NCI-H1105 treated with DMSO at 0.1 percent for 48 hours (cell line): ENCODE results near the gene TECTB.

Experiments used
- DNase-seq: peaks from one replicate; lab custom pipeline; 2025; lab: John Stamatoyannopoulos, UW

TECTB gene

DNA sequence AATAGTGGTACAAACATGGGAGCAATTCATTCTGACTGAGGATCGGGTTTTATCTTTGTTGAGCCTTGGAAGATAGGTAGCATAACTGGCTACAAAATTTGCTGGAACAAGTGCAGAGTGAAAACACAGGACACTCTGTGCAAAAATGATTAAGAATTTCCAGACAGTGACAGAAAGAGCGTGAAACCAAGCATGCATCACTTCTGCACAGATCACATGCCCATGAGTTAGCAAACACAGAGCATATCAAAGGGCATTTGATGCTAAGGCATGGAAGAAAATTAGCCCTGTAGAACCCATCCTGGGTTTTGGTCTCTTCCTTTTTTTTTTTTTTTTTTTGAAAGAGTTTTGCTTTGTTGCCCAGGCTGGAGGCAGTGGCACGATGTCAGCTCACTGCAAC, 28.3 kb downstream of the TECTB start:
- DNase-seq: no peak

DNA sequence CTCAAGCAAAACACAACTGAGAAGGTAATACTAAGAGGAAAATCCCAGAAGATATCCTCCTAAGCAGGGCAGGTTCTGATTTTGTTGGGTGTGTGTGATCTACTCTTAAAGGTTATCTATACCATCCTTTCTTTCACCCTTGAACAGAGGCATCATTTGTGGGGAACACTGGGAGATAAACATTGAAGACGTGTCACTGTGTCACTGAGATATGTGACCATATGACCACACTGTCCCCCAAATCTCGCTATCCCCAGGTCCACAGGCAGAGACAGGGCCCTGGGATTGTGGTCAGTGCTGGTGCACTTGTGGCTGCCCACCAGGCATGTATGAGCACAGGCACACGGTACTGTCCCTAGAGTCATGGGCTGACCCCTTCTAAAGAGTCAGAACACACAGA, 30.0 kb downstream of the TECTB start:
- no peak for DNase-seq

DNA sequence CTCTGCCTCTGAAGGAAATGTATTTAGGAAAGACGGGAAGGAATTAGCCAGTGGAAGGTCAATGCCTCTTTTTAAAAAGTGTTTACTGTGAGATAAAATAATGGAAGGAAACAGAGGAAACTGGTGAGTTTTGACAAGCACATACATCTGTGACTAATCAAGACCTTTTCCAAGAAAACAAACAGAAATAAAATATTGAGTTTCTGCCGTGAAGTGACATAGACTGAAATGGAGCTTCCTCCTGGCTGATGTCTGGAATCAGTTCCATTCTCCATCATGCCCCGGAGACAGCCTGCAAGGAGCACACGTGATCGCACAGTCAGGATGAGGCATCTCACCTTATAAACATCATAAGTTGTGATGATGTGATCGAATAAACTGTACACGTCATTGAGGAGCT, 30.7 kb downstream of the TECTB start:
- DNase-seq: no peak

DNA sequence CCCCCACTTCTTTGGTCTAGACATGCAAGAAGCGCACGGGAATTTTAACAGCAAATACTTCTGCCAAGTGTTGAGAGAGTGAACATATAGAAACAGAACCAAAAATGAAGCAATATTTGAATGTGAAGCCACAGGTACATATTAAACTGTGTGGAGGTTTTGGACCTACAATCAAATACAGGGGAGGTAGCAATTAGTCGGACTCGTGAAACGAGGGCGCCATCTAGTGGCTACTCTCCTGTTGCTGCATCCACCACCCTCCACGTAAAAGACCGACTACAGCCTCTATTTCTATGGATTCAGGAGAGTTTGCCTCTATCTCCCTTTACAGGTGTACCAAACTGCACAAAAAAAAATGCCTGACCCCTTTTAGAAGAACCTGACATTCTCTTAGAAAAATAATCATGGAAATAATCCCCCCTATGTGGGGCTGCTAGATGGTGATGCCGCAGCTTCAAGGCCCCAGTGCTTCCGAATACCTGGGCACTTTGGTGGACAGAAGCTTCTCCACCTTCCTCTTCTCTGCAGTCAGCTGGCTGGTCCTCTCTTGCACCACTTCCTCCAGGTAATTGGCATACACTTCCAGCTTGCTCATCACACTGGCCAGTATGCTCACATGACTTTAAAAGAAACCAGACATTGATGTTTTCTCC, 31.7 kb downstream of the TECTB start:
- DNase-seq: peak; percentile 31

DNA sequence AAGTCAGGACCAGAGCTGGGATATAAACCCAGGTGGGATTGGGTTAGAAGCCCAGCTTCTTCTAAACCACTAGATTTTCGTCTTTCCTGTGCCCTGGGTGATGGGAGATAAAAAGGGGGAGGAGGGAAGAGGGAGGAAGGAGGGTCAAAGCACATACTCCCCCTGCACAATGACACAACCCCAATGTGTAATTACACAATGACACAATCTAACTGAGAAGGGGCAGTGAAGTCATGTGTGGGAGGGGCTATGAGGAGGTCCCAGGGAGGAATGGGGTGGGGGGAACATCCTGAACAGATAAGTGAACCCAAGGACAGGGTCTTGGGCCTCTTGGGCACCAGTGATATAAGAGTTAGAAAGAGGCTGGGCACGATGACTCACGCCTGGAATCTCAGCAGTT, 44.5 kb downstream of the TECTB start:
- DNase-seq: no peak

DNA sequence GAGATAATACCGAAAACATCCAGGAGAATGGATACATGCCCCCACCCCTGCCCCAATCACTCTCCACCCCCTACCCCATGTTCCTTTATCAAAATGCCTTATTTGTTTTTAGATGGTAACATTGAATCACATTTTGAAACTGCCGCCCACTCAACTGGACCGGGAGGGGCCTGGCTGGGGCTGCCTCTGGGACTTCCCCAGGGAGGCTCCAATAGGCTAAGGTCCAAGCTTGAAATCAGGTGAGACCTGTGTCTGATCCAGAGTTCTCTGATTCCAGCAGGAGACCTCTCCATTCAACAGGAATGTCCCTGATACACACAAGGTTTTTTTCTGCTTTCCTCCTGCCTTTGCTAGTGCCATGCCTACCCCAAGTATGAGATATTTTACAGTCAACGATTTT, 47.0 kb downstream of the TECTB start:
- no peak for DNase-seq

DNA sequence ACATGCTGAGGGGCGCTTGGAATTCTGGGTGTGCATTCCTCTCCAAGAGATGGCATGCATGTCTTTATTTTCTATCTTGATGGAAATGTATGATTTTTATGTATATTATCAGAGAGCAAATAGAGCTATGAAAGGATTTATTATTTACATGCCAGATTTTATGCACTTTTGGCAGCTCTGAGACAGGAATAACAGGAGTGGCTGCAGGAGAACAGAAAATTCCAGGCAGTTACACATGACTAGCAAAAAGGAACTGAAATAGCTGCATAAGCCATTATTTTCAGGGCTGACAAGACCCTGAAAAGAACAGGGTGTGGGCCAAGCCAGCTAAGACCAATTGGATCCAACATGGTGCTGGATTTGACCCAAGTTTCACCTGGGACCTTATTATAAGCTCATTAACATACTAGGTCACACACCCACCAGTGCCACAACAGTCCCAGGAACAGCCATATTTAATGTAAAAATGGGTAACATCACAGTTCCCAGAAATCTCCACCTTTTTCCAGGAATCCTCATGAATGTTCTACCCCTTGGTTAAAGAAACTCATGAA, 47.5 kb downstream of the TECTB start:
- DNase-seq: no peak

DNA sequence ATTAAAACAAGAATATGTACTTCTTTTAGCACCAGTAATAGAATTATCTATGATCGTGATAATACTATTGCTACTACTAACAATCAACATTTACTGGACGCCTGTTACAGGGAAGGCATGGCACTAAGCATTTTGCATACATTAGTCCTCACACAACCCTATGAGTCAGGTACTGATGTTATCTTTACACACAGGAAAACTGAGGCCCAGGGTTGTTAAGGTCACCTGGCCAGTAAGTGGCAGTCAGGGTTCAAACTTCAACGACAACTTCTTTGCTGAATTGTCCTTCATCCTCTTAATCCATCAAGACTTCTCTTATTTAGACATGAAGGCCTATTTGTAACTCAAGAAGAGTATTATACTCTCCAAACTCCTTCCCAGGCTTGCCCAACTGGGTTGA, 48.8 kb downstream of the TECTB start:
- DNase-seq: no peak

DNA sequence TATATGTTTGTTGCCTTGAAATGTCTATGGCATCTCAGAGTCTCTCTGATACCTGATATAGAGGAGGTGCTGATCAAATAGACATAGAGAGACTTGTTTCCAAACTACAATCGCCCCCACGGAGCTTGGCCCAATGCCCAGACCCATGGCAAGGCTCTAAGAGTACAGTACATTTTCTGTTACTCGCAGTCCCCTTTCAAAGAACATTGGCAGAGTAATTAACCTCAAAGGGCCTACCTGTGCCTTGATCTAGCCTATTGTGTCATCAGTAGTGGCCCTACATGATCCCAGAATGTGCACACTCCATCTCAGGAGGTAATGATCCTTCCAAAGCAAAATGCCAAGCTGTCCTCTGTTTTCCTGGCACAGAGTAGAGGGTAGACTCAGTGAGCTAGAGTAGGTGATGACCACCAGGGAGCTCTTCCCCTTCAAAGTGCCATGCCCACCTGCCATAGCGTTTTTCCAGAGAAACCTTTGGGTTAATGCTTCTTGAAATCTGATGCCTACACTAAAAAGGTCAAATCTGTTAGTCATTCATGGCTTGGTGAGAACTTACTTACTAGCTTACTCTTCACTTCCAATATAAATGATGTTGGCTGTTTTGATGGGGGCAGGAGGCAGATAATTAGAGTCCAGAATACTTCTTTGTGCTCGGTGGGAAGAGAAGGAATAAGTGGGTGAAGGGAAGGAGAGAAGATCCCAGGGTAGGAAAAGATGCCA, 49.5 kb downstream of the TECTB start:
- DNase-seq: peak; percentile 17

DNA sequence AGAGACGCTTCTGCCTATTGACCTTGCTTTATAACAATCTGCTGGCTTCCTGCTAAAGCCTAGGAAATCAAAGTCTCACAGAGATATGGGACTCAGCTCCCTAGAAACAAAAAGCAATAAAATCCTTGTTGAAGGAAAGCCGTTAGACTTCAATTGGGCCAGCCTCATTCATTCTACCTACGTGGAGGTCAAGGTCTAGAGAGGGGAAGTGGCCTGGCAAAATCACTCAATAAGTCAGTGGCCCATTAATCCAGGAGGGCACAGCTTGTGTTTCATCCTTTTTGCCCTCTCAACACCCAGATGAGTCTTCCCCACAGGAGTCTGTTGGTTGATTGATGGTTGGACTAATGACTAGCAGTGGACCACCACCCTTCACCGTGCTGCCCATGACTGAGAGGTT, 50.3 kb downstream of the TECTB start:
- DNase-seq: no peak

DNA sequence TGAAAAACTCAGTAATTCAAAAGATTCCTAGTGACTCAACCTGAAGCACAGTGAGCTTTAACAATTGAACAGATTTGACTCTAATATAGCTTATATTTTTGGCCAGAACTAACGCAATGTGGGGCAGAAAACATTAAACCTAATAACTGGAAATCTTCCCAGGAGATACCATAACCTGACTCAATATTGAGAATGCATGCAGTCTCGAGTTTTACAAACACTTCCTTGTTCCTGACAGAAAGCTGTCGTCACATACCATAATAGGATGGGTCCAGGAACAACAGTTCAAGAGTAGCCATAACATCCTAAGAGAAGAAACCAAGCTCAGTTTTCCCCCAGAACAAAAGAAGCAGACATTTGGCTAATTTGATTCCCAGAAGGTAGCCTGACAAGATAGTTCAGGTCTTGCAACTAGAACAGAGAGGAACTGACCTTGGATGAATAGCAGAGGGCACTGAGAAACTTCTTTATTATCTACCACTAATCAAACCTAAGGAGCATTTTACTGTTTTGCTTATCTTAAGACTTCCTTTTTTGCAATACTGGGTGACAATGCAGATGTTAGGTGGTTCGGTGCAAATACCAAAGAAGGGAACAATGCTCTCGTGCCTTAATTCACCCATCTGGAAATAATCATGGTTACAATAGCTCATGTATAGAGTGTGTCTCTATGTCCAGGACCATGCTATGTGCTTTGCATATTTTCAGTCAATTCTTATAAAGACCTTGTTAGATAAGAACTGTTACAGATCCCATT, 52.1 kb downstream of the TECTB start:
- DNase-seq: no peak

DNA sequence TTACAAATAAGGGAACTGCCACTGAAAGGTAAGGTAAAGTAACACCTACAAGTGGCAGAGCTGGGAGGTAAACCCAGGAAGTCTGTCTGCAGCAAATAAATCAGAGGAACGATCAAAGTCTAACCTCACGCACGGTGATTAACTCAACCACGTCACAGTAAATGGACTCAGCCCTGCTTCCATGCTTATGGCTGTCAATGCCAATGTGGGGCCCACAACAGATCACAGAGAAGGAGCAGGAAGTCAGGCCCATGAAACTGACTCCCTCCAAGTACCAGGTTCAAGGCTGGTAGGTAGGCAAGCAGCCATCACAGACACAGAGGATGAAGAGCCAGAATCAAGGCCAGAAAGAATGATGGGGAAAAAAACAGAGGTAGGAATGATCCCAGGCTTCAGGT, 52.7 kb downstream of the TECTB start:
- DNase-seq: no peak

DNA sequence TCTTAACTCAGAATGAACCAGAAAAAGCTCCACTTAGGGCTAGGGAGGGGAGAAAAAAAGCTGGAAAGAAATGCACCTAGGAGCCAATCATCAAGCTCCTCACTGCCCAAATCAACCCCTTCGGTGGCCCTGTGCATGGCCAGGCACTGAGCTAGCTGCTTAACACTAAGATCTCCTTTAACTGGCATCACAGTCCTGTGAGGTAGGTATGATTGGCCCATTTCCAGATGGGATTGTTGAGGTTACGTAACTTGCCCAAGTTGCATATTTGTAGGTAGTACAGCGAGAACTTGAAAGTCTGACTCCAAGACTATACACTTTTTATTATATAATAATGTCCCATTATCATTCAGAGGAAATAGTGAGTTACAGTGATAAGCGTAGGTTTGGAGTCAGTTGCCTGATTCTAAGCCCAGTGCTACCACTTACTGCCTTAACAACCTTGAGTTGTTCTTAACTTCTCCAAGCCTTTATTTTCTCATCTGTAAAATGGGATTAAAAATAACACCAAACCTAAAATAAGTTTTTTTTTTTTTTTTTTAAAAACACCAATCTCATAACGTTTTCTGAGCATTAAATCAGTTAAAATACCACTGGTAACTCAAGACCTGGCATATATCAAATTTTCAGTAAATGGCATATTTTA, 53.5 kb downstream of the TECTB start:
- DNase-seq: no peak

DNA sequence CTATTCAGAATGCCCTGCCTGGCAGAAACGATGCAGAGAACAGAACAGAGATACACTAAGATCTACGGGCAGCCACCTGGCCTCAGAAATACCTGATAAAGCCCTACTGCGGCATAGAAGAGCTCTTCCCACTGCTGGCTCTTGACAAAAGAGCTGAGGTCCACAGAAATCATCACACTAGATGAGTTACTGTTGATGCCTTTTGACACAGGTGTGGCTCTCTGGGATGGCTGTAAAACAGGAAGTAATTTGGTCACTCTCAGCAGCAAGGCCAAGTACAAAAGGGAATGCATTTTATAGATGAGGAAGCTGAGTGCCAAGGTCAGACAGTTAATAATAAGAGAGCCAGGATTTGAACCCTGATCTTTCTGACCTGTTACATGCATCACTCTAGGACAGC, 55.8 kb downstream of the TECTB start:
- no peak for DNase-seq

DNA sequence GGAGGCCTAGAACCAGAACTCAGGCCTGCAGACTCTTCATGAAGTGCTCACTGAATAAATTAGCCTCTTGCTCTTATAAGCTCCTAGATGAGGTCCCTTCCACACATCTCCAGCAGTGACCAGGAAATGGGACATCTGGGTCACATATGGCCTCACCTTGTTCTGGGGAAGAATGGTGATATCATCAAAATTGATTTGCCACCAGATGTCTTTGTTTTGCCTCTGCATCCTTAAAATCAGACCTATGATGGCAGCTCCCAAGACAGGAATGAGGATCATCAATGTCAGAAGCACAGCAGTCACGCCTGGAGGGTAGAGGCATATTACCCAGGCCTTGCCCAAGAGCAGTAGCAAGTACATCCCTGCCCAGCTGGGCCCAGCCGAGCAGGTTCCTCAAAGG, 57.4 kb downstream of the TECTB start:
- DNase-seq: no peak

DNA sequence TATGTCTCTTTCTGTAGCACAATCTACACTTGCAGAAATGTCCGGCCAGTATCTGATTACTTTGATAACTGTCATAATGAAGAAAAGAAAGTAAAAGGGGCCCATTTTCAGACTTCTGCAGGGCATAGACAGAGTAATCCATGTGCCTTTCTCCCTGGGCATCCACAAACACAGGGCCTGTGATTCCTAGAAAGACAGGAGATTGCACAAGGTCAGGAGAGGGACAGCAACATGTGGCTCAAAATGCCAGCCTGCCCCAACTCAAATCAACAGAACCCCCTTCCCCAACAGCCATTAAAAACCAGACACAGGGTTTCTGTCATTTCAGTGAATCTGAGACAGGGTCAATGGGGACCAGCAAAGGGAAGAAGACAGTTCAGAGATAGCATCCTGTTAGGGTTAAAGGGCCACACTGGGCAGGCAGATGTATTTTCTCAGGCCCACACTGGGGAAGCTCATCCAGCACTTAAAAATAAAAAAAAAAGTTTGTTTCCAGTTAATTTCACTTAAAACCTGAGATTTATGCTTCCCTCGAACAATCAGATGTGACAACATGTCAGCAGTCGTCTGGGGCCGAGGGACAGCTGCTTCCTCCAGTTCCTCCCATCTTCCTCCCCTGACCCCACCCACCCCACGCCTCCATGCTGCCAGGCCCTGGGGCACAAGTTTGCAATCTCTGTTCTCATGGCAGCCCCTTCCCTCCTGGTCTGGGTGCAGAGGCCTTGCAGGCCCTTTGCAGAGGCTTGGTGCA, 60.0 kb downstream of the TECTB start:
- no peak for DNase-seq

DNA sequence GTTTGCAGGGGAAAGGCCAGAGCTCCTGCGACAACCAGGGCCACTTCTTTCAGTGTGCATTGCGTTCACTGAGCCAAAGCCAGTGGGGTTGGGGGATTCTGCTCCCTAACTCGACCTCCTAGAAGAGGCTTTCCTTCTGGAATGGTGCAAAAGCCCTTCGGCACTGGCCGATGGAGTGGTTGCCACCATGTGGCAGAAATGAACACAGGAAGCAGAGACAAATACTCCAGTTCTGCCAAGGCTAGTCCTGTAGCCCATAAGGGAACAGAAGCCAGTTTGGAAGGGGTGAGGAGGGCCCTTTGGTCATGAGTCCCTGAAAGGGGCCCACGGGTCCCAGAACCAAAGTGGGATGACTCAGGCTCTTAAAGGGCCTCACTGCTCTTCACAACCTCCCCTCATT, 61.1 kb downstream of the TECTB start:
- no peak for DNase-seq

DNA sequence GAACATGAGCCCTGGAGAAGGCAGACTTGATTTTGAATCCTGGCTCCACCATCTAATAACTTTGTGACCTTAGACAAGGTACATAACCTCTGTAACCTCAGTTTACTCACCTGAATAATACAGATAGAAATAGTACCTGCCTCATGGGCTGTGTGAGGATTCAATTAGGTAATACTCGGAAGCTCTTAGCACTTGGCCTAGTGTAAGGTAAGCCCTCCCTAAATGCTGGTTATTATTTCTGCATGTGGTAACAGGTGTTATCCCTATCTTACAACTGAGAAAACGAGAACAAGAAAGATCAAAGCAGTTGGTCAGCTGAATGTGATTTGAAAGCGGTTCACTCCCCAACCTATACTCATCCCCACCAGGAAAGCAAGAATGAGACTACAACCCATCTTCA, 62.0 kb downstream of the TECTB start:
- DNase-seq: no peak

DNA sequence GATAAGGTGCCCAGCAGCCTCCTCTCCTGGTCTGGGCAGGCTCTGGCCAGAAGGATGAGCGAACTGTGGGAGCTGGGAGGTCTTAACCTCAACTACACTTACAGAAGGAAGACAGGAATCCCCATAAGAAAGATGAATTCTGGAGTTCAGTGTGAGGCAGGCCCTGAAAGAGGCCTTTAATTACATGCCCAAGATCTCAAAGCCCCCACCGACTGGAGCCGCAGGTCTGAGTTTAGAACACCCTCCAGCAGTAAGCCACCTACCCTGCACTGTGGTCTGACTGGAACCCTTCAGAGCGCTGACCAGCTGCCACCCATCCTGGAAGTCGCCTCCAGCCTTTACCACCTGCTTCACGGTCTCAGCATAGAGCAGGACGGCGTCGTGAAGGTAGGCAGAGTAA, 62.5 kb downstream of the TECTB start:
- DNase-seq: no peak

DNA sequence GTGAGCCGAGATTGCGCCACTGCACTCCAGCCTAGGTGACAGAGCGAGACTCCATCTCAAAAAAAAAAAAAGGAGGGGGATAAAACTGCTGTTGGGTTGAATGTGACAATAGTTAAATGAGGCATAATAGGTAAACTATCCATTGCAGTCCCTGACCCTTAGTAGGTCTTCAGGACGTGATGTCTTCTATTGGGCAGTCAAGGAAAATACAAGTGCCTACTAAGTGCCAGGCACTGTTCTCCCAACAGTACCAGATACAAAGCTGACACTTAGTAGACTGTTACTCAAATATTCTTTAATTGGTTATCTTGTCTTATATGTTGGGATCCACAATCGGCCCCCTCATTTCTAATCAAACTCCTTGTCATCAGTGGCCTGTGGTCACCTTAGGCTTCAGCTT, 63.6 kb downstream of the TECTB start:
- no peak for DNase-seq

DNA sequence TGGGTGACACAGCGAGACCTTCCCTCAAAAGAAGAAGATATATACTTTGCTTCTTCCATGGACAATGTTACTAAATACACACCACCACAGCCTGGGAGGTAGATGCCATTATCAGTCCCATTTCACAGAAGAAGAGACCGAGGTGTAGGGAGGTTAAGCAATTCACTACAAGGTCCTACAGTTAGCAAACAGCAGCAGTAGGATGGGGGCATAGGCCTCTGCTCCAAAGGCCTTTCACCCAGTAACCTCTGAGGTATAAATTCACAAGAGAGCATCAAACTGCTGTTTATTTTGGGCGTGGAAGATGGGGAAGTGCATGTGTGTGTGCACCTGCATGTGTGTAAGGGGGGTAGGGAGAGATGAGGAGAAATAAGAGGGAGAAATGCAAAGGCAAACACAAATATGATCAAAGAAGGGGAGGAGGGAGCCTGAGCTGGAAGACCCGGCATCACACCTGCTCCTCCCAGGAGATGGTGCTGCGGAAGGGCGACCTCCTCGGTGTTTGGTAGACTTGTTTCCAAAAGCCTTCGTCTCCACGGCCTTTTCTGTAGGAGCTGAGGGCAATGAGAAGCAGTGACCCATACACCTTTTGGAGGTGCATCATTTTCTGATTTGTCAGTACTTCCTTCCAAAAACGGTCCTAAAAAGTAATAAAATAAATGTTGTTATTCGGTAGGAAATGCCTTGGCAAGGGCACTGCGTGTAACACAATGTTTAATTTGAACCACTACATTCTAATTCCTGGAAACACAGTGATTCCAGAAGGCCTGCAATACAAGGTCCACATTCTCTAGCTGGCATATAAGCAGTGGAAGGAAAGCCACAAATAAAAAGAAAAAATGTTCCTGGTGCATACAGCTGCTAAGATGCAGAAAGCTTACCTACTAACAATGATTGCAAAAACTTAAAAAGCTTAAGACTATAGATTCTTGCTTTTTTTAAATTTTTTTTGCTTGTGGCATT, 64.8 kb downstream of the TECTB start:
- DNase-seq: no peak
